VCaP (cell line): ENCODE data around the gene MRPS35.

Source experiments
- H3K27ac ChIP-seq: fragments of 450-650 bp; 2 replicates; pipeline ENCODE4 v1.5.1; 2017
- TF ChIP-seq, protein P1 (sequence below): fragments of 450-650 bp; conservative IDR thresholded peaks from 2 replicates; pipeline ENCODE4 v1.5.1; 2017; ENCODE audit warnings: mild to moderate bottlenecking, moderate library complexity

MRPS35 gene

GRCh38 chr12:27709212-27709931 is 1.3 kb upstream of the MRPS35 start:
- H3K27ac ChIP-seq: peak overlapping the region; percentile 94
- TF ChIP-seq, protein P1, sequence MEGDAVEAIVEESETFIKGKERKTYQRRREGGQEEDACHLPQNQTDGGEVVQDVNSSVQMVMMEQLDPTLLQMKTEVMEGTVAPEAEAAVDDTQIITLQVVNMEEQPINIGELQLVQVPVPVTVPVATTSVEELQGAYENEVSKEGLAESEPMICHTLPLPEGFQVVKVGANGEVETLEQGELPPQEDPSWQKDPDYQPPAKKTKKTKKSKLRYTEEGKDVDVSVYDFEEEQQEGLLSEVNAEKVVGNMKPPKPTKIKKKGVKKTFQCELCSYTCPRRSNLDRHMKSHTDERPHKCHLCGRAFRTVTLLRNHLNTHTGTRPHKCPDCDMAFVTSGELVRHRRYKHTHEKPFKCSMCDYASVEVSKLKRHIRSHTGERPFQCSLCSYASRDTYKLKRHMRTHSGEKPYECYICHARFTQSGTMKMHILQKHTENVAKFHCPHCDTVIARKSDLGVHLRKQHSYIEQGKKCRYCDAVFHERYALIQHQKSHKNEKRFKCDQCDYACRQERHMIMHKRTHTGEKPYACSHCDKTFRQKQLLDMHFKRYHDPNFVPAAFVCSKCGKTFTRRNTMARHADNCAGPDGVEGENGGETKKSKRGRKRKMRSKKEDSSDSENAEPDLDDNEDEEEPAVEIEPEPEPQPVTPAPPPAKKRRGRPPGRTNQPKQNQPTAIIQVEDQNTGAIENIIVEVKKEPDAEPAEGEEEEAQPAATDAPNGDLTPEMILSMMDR: no peak

GRCh38 chr12:27709932-27710591 is 570 bp upstream of the MRPS35 start:
- TF ChIP-seq, protein P1: no peak
- H3K27ac ChIP-seq: peak overlapping the region; percentile 94

DNA sequence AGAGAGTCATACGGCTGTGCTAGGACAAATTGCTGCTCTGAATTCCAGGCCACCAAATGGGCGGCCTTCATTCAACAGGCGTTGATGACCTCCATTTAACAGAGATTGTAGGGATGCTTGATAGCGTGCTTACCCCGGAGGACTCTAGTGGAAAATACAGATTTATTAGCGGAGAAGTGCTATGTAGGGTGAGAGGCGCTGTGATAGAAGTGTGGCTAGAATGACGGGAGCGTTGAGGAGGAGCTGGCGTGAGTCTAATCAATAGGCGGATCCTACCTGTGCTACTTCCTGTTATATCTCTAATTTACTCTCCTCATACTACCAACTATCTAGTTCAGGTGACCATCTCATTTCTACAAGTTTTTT is 668 bp downstream of the MRPS35 start:
- TF ChIP-seq, protein P1: no peak
- peak overlapping the region; percentile 94 for H3K27ac ChIP-seq

- TF ChIP-seq, protein P1: no peak
- H3K27ac ChIP-seq: peak overlapping the region; percentile 94
Observed at GRCh38 chr12:27711967-27712366, 1.3 kb downstream of the MRPS35 start.

DNA sequence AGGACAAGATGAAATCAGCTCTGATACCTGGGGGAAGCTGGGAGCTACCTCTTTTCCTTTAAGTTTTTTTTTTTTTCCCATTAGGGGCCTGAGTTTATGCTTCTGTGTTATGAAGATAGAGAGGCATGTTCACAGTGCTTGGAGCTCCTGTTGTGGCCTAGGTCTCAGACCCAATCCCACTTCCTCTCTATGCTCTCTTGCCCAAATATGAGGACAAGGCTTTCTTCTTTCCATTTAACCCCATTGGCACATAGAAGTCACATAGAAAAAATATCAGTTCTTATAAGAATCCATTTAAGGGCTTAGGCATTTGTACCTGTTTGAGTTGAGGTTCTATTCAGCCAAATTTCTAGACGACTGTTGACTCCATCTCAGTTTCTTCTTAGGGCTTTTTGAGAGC is 12.6 kb downstream of the MRPS35 start:
- H3K27ac ChIP-seq: no peak overlapping the region
- TF ChIP-seq, protein P1: no peak

GRCh38 chr12:27730097-27730588 is 19.5 kb downstream of the MRPS35 start:
- TF ChIP-seq, protein P1: no peak
- no peak overlapping the region for H3K27ac ChIP-seq

DNA sequence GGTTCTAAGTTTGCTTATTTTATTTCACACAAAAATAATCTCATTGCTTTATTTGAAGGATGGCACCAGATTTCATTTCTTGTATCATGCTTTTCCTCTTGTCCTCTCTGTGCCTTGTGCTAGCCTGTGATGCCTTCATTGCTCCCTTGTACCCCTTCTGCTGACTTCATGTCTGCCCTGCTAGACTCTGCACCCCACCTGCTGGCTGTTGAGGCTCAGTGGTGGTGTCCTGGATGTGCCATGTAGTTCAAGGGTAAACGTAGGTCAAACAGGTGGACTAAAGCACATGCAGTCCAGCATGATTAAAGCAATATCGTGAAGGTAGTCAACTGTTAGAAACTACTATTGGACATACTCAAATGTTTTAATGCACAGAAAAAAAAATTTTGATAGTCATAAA is 21.6 kb downstream of the MRPS35 start:
- TF ChIP-seq, protein P1: peak; percentile 27; the same call in 1 of the 2 replicates
- no peak overlapping the region for H3K27ac ChIP-seq
